H9 (cell line): ENCODE measurements around the gene CFAP57. TPM values are rescaled to one million over a fixed set of nuclear protein-coding genes. Genes with fewer than 3 reads are reported as not detected.

Experiments used
- DNase-seq: peaks from one replicate; pipeline ENCODE4 v3.0.0-alpha.2; 2017
- H2AFZ ChIP-seq: one replicate; pipeline ENCODE4 v1.6.1; 2013; ENCODE audit warnings: mild to moderate bottlenecking, low read length, control low read depth, moderate library complexity
- H2AK5ac ChIP-seq: 2 replicates; pipeline ENCODE4 v1.6.1; 2013; ENCODE audit warnings: low read length, control low read depth, mixed read lengths; ENCODE audit not compliant: insufficient read length
- H2BK120ac ChIP-seq: one replicate; pipeline ENCODE4 v1.6.1; 2013; ENCODE audit warnings: low read depth, mild to moderate bottlenecking, low read length, control low read depth, inconsistent platforms; ENCODE audit not compliant: poor library complexity, severe bottlenecking
- H2BK12ac ChIP-seq: 2 replicates; pipeline ENCODE4 v1.6.1; 2013; ENCODE audit warnings: low read length, control low read depth, mixed read lengths, low read depth; ENCODE audit not compliant: insufficient read length
- H2BK15ac ChIP-seq: 2 replicates; pipeline ENCODE4 v1.6.1; 2013; ENCODE audit warnings: low read depth, low read length, control low read depth
- H2BK20ac ChIP-seq: one replicate; pipeline ENCODE4 v1.6.1; 2013; ENCODE audit warnings: low read depth, mild to moderate bottlenecking, low read length, control low read depth, inconsistent platforms; ENCODE audit not compliant: poor library complexity, severe bottlenecking
- H2BK5ac ChIP-seq: 2 replicates; pipeline ENCODE4 v1.6.1; 2013; ENCODE audit warnings: low read length, control low read depth, mixed read lengths; ENCODE audit not compliant: insufficient read length
- H3K14ac ChIP-seq: 2 replicates; pipeline ENCODE4 v1.6.1; 2013; ENCODE audit warnings: low read length, control low read depth; ENCODE audit not compliant: insufficient read depth
- H3K18ac ChIP-seq: 2 replicates; pipeline ENCODE4 v1.6.1; 2013; ENCODE audit warnings: low read depth, mild to moderate bottlenecking, mixed read lengths, low read length, control low read depth; ENCODE audit not compliant: insufficient read length
- H3K23ac ChIP-seq: 2 replicates; pipeline ENCODE4 v1.6.1; 2013; ENCODE audit warnings: low read length, control low read depth, mixed read lengths, low read depth; ENCODE audit not compliant: insufficient read length
- H3K23me2 ChIP-seq: 2 replicates; pipeline ENCODE4 v1.6.1; 2013; ENCODE audit warnings: low read depth, mild to moderate bottlenecking, mixed read lengths, low read length, control low read depth; ENCODE audit not compliant: insufficient read length, poor library complexity, severe bottlenecking
- H3K27ac ChIP-seq: 2 replicates; pipeline ENCODE4 v1.5.1; 2013; ENCODE audit warnings: low read length, control low read depth, mixed read lengths, low read depth; ENCODE audit not compliant: insufficient read length
- H3K27me3 ChIP-seq: 2 replicates; pipeline ENCODE4 v1.6.1; 2013; ENCODE audit warnings: low read length, control low read depth, inconsistent platforms; ENCODE audit not compliant: insufficient read depth
- H3K4ac ChIP-seq: 2 replicates; pipeline ENCODE4 v1.6.1; 2013; ENCODE audit warnings: low read depth, mild to moderate bottlenecking, control low read depth, inconsistent platforms, low read length, moderate library complexity
- H3K4me1 ChIP-seq: 2 replicates; pipeline ENCODE4 v1.6.1; 2013; ENCODE audit warnings: low read length, control low read depth, inconsistent platforms; ENCODE audit not compliant: insufficient read depth
- H3K4me2 ChIP-seq: 2 replicates; pipeline ENCODE4 v1.6.1; 2013; ENCODE audit warnings: low read length, control low read depth, mixed read lengths; ENCODE audit not compliant: insufficient read length, insufficient read depth
- H3K56ac ChIP-seq: 2 replicates; pipeline ENCODE4 v1.6.1; 2013; ENCODE audit warnings: low read depth, mild to moderate bottlenecking, mixed read lengths, low read length, control low read depth; ENCODE audit not compliant: insufficient read length
- H3K79me1 ChIP-seq: 2 replicates; pipeline ENCODE4 v1.6.1; 2013; ENCODE audit warnings: low read depth, mild to moderate bottlenecking, moderate library complexity, low read length, control low read depth, inconsistent platforms; ENCODE audit not compliant: insufficient read depth, poor library complexity, severe bottlenecking
- H3K79me2 ChIP-seq: 2 replicates; pipeline ENCODE4 v1.6.1; 2013; ENCODE audit warnings: low read length, control low read depth, inconsistent platforms; ENCODE audit not compliant: insufficient read depth
- H3K9ac ChIP-seq: 2 replicates; pipeline ENCODE4 v1.6.1; 2013; ENCODE audit warnings: low read length, control low read depth, mixed read lengths; ENCODE audit not compliant: insufficient read length; ENCODE audit errors: extremely low read depth
- H3K9me3 ChIP-seq: one replicate; pipeline ENCODE4 v1.6.1; 2013; ENCODE audit warnings: low read depth, low read length, inconsistent platforms; ENCODE audit not compliant: control insufficient read depth
- H3T11ph ChIP-seq: one replicate; pipeline ENCODE4 v1.6.1; 2013; ENCODE audit warnings: mild to moderate bottlenecking, low read length, control low read depth, inconsistent platforms
- H4K20me1 ChIP-seq: one replicate; pipeline ENCODE4 v1.6.1; 2013; ENCODE audit not compliant: control insufficient read depth, insufficient read length, insufficient read depth
- H4K5ac ChIP-seq: 2 replicates; pipeline ENCODE4 v1.6.1; 2013; ENCODE audit warnings: low read depth, mild to moderate bottlenecking, mixed read lengths, low read length, control low read depth; ENCODE audit not compliant: insufficient read length
- H4K8ac ChIP-seq: replicated peaks from 2 replicates; pipeline ENCODE4 v1.6.1; 2013; ENCODE audit warnings: low read length, control low read depth, mixed read lengths, low read depth; ENCODE audit not compliant: insufficient read length
- H4K91ac ChIP-seq: 2 replicates; pipeline ENCODE4 v1.6.1; 2013; ENCODE audit warnings: low read depth, mild to moderate bottlenecking, moderate library complexity, mixed read lengths, low read length, control low read depth; ENCODE audit not compliant: insufficient read length
- H3K27ac Mint-ChIP-seq, 3 experiments: 2 replicates in 2 of 3; 3 replicates in 1 of 3; pipeline ENCODE4 v1.8.0; 2020 to 2021; ENCODE audit warnings: mixed read lengths in 3 of 3, mild to moderate bottlenecking in 1 of 3, moderate library complexity in 1 of 3
- H3K27me3 Mint-ChIP-seq: 2 replicates; pipeline ENCODE4 v1.8.0; 2021; ENCODE audit warnings: low read depth, mild to moderate bottlenecking, moderate library complexity, mixed read lengths
- H3K36me3 Mint-ChIP-seq, 3 experiments: 2 replicates in 2 of 3; 3 replicates in 1 of 3; pipeline ENCODE4 v1.8.0; 2020 to 2021; ENCODE audit warnings: low read depth in 3 of 3, mixed read lengths in 3 of 3; ENCODE audit not compliant: insufficient read depth in 1 of 3
- H3K4me1 Mint-ChIP-seq, 2 experiments: 2 replicates each; pipeline ENCODE4 v1.8.0; 2020; ENCODE audit warnings: mixed read lengths in 2 of 2
- H3K4me3 Mint-ChIP-seq, 2 experiments: 2 replicates in 1 of 2; 3 replicates in 1 of 2; pipeline ENCODE4 v1.8.0; 2020 to 2021; ENCODE audit warnings: mild to moderate bottlenecking in 2 of 2, mixed read lengths in 2 of 2, moderate library complexity in 1 of 2
- H3K9me3 Mint-ChIP-seq, 2 experiments: 2 replicates in 1 of 2; 3 replicates in 1 of 2; pipeline ENCODE4 v1.8.0; 2020; ENCODE audit warnings: mild to moderate bottlenecking in 2 of 2, mixed read lengths in 2 of 2, moderate library complexity in 1 of 2
- WGBS: extraction: QIAGEN DNeasy Blood & Tissue Kit; methylation state at CpG from one replicate; pipeline ENCODE4 v1.1.7; 2013; ENCODE audit warnings: missing lambda C conversion rate, low lambda C conversion rate, mixed read lengths; ENCODE audit not compliant: insufficient read length; ENCODE audit errors: extremely low coverage; 5-methylcytosine and 5-hydroxymethylcytosine counted together
- total RNA-seq: library from RNA; stranded (reverse); gene quantifications from 2 replicates; pipeline ENCODE4 v1.2.1, GENCODE V29; 2021
- TF ChIP-seq, protein P1 (sequence below): fragments of 200-600 bp; sonication (generic); conservative IDR thresholded peaks from 3 replicates; pipeline ENCODE4 v1.8.0; 2021; ENCODE audit warnings: antibody characterized with exemption, mild to moderate bottlenecking

Gene CFAP57
- total RNA-seq, 1 experiment from 2014 or later: 0.33 TPM

DNA sequence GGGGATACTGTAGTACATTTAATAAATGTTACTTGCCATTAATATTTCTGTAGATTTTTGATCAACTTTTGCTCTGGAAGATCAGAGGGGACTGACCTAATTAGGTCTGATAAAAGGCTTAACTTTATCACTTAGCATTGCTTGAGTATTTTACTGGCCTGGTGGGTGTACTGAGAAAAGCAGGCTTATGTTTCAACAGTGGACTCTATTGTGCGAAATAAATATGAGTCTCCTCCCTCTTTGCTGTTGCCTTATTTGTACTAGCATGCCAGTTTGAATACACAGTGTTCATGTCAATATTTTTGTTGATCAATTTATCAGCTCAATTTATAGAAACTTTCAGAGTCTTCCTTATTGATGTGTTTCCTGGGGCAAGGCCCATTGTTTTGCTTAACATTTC is 49.1 kb upstream of the CFAP57 start:
- Histone ChIP-seq H4K20me1 (no peaks in the 10 kb centered on the region), H4K91ac (no peak overlapping the region), H3K56ac (no peak overlapping the region), H4K5ac (no peak overlapping the region), H3K23me2 (peaks cover 4% of the 10 kb centered on the region), H3K4me1 (peaks cover 3% of the 10 kb centered on the region; the same call in 1 of the 2 replicates), H3T11ph (no peak overlapping the region), H3K14ac (no peak overlapping the region), H2AFZ (no peak overlapping the region), H2BK5ac (no peak overlapping the region), H2BK20ac (no peak overlapping the region), H2BK12ac (no peak overlapping the region), H3K27me3 (no peaks in the 10 kb centered on the region), H3K18ac (no peak overlapping the region), H4K8ac (no peak overlapping the region), H3K9me3 (no peaks in the 10 kb centered on the region), H2AK5ac (no peak overlapping the region), H3K79me2 (no peaks in the 10 kb centered on the region; the same call in 1 of the 2 replicates), H3K9ac (no peak overlapping the region), H3K23ac (no peak overlapping the region), H3K4me2 (no peak overlapping the region), H3K79me1 (no peaks in the 10 kb centered on the region), H3K27ac (no peak overlapping the region), H2BK120ac (no peak overlapping the region), H3K4ac (no peak overlapping the region), H2BK15ac (no peak overlapping the region)
- TF ChIP-seq, protein P1, sequence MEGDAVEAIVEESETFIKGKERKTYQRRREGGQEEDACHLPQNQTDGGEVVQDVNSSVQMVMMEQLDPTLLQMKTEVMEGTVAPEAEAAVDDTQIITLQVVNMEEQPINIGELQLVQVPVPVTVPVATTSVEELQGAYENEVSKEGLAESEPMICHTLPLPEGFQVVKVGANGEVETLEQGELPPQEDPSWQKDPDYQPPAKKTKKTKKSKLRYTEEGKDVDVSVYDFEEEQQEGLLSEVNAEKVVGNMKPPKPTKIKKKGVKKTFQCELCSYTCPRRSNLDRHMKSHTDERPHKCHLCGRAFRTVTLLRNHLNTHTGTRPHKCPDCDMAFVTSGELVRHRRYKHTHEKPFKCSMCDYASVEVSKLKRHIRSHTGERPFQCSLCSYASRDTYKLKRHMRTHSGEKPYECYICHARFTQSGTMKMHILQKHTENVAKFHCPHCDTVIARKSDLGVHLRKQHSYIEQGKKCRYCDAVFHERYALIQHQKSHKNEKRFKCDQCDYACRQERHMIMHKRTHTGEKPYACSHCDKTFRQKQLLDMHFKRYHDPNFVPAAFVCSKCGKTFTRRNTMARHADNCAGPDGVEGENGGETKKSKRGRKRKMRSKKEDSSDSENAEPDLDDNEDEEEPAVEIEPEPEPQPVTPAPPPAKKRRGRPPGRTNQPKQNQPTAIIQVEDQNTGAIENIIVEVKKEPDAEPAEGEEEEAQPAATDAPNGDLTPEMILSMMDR: no peak
- Mint-ChIP-seq H3K9me3 (peaks cover 19 to 24% of the 10 kb centered on the region in 2 experiments), H3K27me3 (no peaks in the 10 kb centered on the region; the same call in 1 of the 2 replicates), H3K4me3 (no peak overlapping the region), H3K36me3 (peaks cover 14 to 55% (median 51%) of the 10 kb centered on the region in 3 experiments), H3K4me1 (peaks cover 27 to 38% of the 10 kb centered on the region in 2 experiments), H3K27ac (no peak overlapping the region)
- DNase-seq: no peak
- no CpG with 5 or more reads among the region's 1 CpG for WGBS
